ENCODE measurements around the gene CPNE1.
A peak's percentile ranks its signal among the peaks of the same experiment; 100 is the strongest.

CPNE1 gene

GRCh38 chr20:35621560-35621946 is 43.1 kb downstream of the CPNE1 start:
- peak overlapping the region; percentile 82 for H3K27ac ChIP-seq
- H3K27me3 ChIP-seq: peaks cover 16% of the 10 kb centered on the region
- peak overlapping the region in 1 of 2 experiments; percentile 28 for H3K4me3 ChIP-seq (ENCODE audit: low read depth in 1 of 2, low read length in 1 of 2)
- TF ChIP-seq CTCF (IDR thresholded peaks at IDR 0.05): no peak
- peaks cover 58 to 65% of the 10 kb centered on the region in 2 experiments for H3K4me1 ChIP-seq (ENCODE audit: control insufficient read depth in 1 of 2, insufficient read depth in 1 of 2, low read depth in 1 of 2, low read length in 1 of 2)
- H3K36me3 ChIP-seq: peaks cover 21% of the 10 kb centered on the region
- no peaks in the 10 kb centered on the region for H3K9me3 ChIP-seq

- TF ChIP-seq CTCF (IDR thresholded peaks at IDR 0.05): no peak
- Histone ChIP-seq H3K27ac (peak overlapping the region; percentile 82), H3K36me3 (peaks cover 16% of the 10 kb centered on the region), H3K4me1 (ENCODE audit: control insufficient read depth in 1 of 2, insufficient read depth in 1 of 2, low read depth in 1 of 2, low read length in 1 of 2) (peaks cover 58 to 66% of the 10 kb centered on the region in 2 experiments), H3K4me3 (ENCODE audit: low read depth in 1 of 2, low read length in 1 of 2) (peak overlapping the region in 1 of 2 experiments; percentile 28), H3K27me3 (peaks cover 16% of the 10 kb centered on the region), H3K9me3 (no peaks in the 10 kb centered on the region)
Measured at GRCh38 chr20:35620818-35621559, 43.7 kb downstream of the CPNE1 start.

- H3K4me1 ChIP-seq (ENCODE audit: control insufficient read depth in 1 of 2, insufficient read depth in 1 of 2, low read depth in 1 of 2, low read length in 1 of 2): peaks cover 64 to 73% of the 10 kb centered on the region in 2 experiments
- peaks cover under 1% of the 10 kb centered on the region for H3K36me3 ChIP-seq
- TF ChIP-seq CTCF (IDR thresholded peaks at IDR 0.05): no peak
- H3K27me3 ChIP-seq: peaks cover 16% of the 10 kb centered on the region
- H3K4me3 ChIP-seq (ENCODE audit: low read depth in 1 of 2, low read length in 1 of 2): peak overlapping the region; percentile 64 to 81
- H3K9me3 ChIP-seq: no peaks in the 10 kb centered on the region
- H3K27ac ChIP-seq: peak overlapping the region; percentile 82
Measured at GRCh38 chr20:35619196-35620095, 45.3 kb downstream of the CPNE1 start.

DNA sequence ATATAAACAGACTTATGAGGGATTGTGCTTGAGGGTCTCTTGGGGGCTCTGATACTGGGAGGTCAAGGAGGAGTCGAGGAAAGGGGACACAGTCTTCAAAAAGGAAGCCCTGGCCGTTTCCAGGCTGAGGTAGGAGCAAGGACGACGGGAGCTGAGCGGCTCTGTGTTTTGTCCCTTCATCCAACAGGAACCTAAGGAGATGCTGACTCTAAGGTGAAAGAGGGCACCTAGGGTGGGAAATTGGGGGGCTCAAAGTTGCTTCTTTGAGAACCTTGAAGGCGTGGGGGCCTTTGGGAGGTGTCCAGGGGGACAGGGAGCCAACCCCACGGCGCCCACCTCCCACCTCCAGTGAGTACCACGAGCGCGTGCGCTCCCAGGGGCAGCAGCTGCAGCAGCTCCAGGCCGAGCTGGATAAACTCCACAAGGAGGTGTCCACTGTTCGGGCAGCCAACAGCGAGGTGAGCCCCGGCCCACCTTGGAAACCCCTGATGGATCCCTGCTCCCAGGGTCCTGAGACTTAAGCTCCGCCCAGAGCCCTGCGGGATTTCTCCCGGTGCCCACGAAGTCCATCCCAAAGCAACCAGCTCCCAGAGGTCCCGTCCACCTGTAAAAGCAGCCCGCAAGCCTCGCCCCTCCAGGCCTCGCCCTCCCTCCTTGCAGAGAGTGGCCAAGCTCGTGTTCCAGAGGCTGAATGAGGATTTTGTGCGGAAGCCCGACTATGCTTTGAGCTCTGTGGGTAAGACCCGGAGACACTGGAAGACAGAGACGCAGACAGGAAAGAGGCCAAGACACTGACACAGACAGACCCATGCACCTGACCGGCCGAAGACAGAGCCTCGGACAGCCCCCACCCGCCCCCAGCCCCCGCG is 46.2 kb downstream of the CPNE1 start:
- no peaks in the 10 kb centered on the region for H3K9me3 ChIP-seq
- peaks cover 64 to 73% of the 10 kb centered on the region in 2 experiments for H3K4me1 ChIP-seq (ENCODE audit: control insufficient read depth in 1 of 2, insufficient read depth in 1 of 2, low read depth in 1 of 2, low read length in 1 of 2)
- H3K27ac ChIP-seq: peak overlapping the region; percentile 82
- TF ChIP-seq CTCF (IDR thresholded peaks at IDR 0.05): no peak
- H3K4me3 ChIP-seq (ENCODE audit: low read depth in 1 of 2, low read length in 1 of 2): peak overlapping the region; percentile 64 to 81
- no peaks in the 10 kb centered on the region for H3K36me3 ChIP-seq
- H3K27me3 ChIP-seq: peaks cover 16% of the 10 kb centered on the region
